Fibroblast of gingiva (primary cell): ENCODE data around the gene IFNL1.
"Not testable (repeated sequence)": the region's sequence is repeated elsewhere in the genome, so short reads cannot be mapped to it uniquely, and the experiment has no call there.

ENCODE experiments used
- DNase-seq: peaks from one replicate; pipeline ENCODE4 v3.0.0-alpha.2; 2011; ENCODE audit warnings: low read depth

Gene IFNL1

GRCh38 chr19:39296055-39296645 lies at the start of gene IFNL1:
Gene IFNL1 (plus strand): TSS chr19:39296407. CDS start chr19:39296422, 15 bp downstream.
- DNase-seq: no peak

- no peak for DNase-seq
These were observed 49.1 kb upstream of the IFNL1 start for GRCh38 chr19:39246951-39247669.

- DNase-seq: no peak
These were observed 48.2 kb upstream of the IFNL1 start for GRCh38 chr19:39247701-39248664.

GRCh38 chr19:39248806-39249205 lies 47.4 kb upstream of the IFNL1 start, which contains the start of gene IFNL4:
Gene IFNL4 (minus strand): TSS chr19:39248856.
- DNase-seq: no peak

GRCh38 chr19:39251081-39251480 lies 45.1 kb upstream of the IFNL1 start:
- DNase-seq: no peak

GRCh38 chr19:39251846-39252245 lies 44.4 kb upstream of the IFNL1 start:
- no peak for DNase-seq

GRCh38 chr19:39252458-39252857 lies 43.7 kb upstream of the IFNL1 start:
- no peak for DNase-seq

- no peak for DNase-seq
These were observed 42.6 kb upstream of the IFNL1 start for GRCh38 chr19:39253374-39254149.

- no peak for DNase-seq
These were observed 41.5 kb upstream of the IFNL1 start for GRCh38 chr19:39254531-39255345.

GRCh38 chr19:39257227-39257626 lies 39.0 kb upstream of the IFNL1 start:
- DNase-seq: no peak

- DNase-seq: no peak
These were observed 34.5 kb upstream of the IFNL1 start for GRCh38 chr19:39261704-39262103.

- DNase-seq: no peak
These were observed 33.7 kb upstream of the IFNL1 start for GRCh38 chr19:39262496-39262895.

GRCh38 chr19:39263912-39264305 lies 32.3 kb upstream of the IFNL1 start:
- no peak for DNase-seq

GRCh38 chr19:39264306-39265290 lies 31.6 kb upstream of the IFNL1 start:
- DNase-seq: no peak

- no peak for DNase-seq
These were observed 30.8 kb upstream of the IFNL1 start for GRCh38 chr19:39265321-39265916.

- not testable (repeated sequence) for DNase-seq
These were observed 28.1 kb upstream of the IFNL1 start, which contains the start of gene IFNL2 for GRCh38 chr19:39268085-39268484. Gene IFNL2 (plus strand): TSS chr19:39268396. CDS start chr19:39268569, 173 bp downstream.

GRCh38 chr19:39268531-39269223 lies 27.5 kb upstream of the IFNL1 start:
- DNase-seq: not testable (repeated sequence)

- not testable (repeated sequence) for DNase-seq
These were observed 26.8 kb upstream of the IFNL1 start for GRCh38 chr19:39269369-39269768.
